GM18498 (cell line): ENCODE data around the gene ALG13.
"Not testable (repeated sequence)": the region's sequence is repeated elsewhere in the genome, so short reads cannot be mapped to it uniquely, and the experiment has no call there.

Source experiments
- ATAC-seq: cut with Tn5 transposase; IDR thresholded peaks from one replicate; pipeline ENCODE4 v1.9.1; 2021; ENCODE audit warnings: mild to moderate bottlenecking, moderate library complexity; ENCODE audit not compliant: unreplicated experiment

Gene ALG13

DNA sequence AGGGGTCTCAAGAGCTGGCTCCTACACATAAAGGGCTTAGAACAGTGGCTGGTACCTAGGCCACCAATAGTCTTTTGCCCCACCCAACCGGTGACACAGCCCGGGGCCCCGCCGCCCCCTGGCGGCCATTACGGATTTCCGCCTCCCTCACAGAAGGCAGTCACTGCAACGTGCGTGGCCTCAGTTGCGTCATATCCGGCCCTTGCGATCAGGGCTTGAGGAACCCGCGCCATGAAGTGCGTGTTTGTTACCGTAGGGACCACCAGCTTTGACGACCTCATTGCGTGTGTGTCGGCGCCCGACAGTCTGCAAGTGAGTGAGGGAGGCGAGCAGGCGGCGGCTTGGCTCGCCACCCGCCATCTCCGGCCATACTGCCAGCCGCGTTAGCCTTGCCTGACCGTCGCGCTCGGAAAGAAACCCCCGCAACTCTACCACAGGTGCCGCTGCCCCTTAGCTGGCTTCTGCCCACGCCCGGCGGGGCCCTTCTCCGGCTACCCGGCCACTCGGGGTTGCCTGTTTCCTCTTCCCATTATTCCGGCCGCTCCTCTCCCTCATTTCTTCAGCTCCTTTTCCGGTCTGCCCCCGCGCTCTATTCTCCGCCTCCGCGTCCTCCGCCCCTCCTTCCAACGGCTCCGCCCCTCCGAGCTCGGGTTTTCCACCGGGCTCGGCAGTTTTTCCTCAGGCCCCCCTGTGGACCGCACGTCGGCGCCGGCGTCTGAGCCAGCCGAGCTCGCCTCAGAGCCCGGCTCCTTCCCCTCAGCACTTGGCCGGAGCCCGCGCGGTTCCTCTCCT, at the start of gene ALG13:
ALG13 (plus strand) TSS at position 183 of the 792 bp plus-strand sequence; CDS start at position 232, 49 bp downstream.
- ATAC-seq: peak; percentile 98

DNA sequence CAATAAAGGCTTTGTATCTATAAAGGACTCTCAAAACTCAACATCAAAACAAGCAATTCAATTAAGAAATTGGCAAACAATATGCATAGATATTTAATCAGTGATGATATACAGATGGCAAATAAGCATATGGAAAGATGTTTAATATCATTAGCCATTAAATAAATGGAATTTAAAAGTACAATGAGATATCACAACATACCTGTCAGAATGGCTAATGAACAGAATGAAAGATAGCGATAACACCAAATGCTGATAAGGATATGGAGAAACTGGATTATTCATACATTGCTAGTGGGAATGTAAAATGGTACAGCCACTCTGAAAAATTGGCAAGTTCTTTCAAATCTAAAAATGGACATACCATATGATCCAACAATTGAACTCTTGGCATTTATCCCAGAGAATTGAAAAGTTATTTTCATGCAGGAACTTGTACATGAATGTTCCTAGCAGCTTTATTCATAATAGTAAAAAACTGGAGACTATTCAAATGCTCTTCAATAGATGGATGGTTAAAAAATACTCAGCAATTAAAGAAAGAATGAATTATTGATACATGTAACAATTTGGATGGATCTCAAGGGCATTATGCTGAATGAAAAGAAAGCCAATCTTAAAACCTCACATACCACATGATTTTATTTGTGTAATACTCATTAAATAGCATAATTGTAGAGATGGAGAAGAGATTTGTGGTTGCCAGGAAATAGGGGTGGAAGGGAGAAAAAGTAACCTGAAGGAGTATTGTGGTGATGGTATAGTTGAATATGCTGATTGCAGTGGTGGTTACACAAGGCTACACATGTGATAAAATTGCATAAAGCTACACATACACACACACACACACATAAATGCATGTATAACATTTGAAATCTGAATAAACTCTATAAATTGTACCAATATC, 45.9 kb upstream of the ALG13 start:
- ATAC-seq: no peak

DNA sequence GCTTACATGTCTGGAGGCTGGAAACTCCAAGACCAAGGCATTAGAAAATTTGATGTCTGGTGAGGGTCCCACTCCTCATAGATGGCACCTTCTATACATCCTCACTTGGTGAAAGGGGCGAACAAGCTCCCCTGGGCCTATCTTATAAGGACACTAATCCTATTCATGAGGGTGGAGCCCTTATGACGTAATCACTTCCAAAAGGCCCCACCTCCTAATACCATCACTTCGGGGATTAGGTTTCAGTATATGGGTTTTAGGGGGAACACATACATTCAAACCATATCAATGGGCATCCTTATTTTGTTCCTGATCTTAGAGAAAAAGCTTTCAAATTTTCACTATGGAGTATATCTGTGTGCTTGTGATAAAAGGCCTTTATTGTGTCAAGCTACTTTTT, 39.0 kb upstream of the ALG13 start:
- ATAC-seq: no peak

DNA sequence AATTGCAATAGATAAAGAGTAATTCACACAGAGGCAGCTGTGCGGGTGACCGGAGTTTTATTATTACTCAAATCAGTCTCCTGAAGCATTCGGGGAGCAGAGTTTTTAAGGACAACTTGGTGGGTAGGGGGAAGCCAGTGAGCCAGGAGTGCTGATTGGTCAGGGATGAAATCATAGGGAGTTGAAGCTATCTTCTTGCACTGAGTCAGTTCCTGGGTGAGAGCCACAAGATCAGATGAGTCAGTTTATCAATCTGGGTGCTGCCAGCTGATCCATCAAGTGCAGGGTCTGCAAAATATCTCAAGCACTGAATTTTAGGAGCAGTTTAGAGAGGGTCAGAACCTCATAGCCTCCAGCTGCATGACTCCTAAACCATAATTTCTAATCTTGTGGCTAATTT, 35.8 kb upstream of the ALG13 start:
- ATAC-seq: not testable (repeated sequence)

DNA sequence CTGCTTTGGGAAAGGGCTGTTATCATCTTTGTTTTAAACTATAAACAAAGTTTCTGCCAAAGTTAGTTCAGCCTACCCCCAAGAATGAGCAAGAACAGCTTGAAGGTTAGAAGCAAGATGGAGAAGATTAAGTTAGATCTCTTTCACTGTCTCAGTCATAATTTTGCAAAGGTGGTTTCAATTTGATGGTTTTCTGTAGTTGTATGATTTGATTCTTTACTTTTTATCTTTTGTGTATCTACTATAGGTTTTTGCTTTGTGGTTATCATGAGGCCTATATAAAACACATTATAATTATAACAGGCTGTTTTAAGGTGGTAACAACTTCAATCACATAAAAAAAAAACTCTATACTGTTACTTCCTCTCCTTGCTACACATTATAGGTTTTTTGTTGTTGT, 35.4 kb upstream of the ALG13 start:
- no peak for ATAC-seq

DNA sequence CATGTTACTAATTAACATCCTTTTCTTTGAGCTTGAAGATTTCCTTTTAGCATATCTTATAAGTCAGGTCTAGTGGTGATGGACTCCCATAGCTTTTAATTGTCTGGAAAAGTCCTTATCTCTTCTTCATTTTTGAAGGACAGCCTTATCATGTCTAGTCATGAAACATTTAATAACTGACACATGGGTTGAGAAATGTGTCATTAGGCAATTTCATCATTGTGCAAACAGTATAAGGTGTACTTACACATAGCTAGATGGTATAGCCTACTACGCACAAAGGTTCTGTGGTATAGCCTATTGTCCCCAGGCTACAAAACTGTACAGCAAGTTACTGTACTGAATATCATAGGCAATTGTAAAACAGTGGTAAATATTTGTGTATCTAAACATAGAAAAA, 34.5 kb upstream of the ALG13 start:
- ATAC-seq: no peak

DNA sequence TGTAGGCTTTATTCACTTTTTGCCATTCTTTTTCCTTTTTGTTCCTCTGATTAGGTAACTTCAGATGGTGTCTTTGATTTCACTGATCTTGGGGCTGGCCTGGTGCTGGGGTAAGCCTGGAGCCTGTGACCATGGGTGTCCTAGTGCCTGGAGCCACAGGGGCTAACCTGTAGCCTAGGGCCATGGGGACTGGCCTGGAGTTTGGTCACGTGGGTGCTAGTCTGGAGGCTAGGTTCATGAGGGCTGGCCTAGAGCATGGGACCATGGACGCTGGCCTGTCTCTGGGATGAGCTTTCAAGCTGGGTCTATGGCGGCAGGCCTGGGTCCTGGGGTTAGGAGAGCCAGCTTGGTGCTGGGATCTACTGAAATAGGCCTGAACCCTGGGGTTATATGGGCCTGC, 32.2 kb upstream of the ALG13 start:
- no peak for ATAC-seq

DNA sequence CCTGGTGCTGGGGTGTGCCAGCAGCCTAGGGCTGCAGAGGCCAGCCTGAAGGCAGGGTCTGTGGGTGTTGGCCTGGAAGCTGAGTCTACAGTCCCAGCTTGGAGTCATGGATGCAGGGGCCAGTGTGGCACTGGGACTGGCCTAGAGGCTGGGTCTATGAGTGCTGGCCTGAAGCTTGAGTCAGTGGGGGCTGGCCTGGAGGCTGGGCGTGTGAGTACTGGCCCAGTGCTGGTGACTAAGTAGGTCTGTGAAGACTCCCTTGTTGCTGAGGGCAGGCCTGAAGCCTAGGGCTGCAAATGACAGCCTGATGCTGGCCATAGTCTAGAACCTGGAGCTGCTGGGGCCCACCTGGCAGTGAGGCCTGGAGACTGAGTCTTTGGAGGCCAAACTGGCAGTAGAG, 31.3 kb upstream of the ALG13 start:
- ATAC-seq: no peak

DNA sequence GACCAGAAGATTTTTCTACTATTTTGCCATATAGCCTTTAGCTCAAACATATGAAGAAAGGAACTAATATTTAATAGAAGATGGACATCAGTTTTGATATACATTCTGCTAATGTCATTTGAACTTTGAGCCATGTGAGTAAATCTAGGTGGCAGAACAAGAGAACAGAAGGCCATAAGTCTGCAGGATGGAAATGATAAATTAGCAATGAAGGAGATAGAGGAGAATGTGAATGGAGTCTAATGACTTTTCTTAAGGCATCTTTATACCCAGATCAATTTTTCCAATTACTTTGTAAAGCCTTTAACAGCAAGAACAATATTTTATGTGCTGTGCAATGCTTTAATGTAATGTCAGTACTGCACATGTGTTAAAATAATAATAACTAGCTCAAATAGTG, 30.1 kb upstream of the ALG13 start:
- ATAC-seq: no peak

DNA sequence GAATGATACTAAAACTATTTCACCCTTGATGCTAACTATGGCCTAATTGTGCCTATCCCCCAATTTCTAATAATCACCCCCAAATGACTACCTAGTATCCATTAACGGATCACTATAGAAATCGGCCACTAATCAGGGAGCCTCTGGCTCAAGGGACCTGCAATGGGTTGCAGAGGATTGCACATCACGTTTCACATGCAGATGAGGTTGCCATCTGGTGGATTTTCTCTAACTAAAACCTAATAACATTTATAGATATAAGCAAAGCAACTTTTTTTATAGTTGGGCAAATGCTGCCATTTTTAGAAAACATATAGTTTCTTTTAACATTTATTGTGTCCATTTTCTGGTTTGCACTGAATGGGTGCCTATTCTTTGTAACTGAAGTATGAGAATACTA, 28.3 kb upstream of the ALG13 start:
- ATAC-seq: no peak

DNA sequence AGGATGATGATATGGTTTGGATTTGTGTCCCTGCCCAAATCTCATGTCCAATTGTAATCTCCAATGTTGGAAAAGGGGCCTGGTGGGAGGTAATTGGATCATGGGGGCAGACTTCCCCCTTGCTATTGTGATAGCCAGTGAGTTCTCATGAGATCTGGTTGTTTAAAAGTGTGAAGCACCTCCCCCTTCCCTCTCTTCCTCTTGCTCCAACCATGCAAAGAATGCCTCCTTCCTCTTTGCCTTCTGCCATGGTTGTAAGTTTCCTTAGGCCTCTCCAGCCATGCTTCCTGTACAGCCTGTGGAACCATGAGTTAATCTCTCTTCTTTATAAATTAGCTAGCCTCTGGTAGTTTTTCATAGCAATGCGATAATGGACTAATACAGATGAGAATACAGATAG, 19.7 kb upstream of the ALG13 start:
- ATAC-seq: no peak

DNA sequence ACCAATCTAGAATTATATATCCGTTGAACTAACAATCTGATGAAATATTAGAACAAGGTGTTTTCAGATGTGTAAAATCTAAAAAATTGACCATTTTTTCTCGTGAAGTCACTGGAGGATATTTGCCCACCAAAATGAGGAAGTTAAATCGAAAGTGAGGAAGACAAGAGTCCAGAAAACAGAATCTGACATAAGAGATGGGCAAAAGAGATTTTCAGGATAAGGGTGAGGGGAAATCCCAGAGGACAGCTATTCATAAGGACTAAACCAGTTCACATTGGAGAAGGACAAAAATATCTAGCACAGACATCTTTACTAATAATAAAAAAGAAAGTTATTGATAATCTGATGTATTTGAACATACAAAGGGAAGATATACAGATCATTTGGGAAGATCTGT, 18.7 kb upstream of the ALG13 start:
- no peak for ATAC-seq

DNA sequence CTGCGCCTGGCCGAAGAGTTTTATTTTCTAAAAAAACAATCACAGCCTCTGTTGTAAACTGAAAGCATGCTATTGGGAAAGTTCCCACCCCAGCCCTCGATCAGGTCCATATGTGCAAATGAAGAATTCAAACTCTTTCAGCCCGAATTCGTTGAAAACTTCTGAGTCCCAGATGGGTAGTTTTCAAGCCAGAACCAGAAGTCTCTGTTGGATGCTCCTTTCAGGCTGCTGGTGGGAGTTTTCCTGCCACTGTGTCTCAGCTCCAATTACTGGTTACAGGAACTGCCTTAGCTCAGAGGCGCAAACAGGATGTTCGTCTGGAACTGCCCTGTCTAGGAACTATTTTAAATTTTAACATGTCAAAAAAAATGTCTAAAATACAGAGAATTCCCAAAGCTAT, 9.3 kb upstream of the ALG13 start:
- no peak for ATAC-seq

DNA sequence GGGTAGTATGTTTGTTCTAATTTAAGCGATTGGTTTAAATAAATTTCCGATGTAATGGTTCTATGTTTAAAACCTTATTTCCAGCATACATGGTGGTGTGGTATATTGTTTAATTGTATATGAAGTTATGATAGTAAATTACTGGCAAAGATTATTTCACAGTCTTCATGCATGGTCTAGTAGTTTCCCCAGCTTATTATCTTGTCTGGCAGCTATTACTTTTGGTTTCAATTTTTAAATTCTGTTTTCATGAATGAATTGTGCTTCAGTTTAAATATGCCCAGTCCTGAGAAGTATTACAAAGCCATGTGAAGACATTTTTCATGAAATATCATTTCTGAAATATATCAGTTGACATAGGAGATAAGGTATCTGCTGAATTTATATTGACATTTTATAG, 6.3 kb downstream of the ALG13 start:
- ATAC-seq: peak; percentile 68

DNA sequence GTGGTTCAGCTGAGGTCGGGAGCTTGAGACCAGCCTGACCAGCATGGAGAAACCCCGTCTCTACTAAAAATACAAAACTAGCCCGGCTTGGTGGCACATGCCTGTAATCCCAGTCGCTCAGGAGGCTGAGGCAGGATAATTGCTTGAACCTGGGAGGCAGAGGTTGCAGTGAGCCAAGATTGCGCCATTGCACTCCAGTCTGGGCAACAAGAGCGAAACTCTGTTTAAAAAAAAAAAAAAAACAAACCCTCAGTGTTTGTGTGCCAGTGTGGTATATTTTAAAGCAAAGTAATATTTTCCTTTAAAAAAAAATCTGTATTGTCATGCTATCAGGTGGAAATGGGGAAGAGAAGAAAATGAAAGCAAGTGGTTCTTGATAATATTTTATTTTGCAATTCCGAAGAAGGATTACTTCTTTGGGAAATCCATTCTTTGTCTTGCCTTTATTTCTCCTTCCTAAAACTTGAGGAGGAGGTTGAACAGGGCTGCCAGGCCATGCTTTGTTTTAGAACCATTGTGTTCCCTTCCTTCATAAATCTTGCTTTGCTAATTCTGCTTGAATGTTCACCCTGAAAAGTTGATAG, 14.4 kb downstream of the ALG13 start:
- no peak for ATAC-seq

DNA sequence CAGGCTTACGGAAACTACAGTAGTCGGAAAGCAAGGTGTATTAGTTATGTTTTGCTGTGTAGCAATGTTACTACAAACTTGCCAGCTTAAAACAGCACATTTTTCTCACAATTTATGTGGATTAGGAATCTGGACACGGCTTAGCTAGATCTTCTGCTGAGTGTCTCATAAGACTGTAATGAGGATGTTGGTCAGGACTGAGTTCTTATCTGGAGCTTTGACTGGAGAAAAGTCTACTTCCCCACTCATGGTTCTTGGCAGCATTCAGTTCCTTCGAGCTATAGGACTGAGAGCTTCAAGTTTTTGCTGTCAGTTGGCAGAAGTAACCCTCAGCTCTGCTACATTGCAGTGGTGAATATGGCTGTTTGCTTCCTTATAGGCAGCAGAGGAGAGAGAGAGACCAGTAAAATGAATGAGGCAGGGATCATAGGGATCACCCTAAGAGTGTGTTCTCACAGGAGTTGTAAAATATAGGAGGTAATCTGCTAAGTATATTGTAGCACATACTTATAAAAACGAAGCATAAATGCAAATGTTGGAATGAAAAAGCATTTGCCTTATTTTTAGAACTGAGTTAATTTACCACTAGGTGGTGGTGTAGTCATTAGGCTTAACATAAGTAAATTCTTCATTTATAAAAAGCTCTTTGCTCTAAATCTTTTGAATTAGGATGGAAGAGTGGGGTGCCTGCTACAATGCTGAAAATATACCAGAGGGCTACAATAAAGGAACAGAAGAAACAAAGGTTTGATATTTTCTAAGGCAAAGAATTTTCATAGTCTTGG, 38.6 kb downstream of the ALG13 start:
- no peak for ATAC-seq

DNA sequence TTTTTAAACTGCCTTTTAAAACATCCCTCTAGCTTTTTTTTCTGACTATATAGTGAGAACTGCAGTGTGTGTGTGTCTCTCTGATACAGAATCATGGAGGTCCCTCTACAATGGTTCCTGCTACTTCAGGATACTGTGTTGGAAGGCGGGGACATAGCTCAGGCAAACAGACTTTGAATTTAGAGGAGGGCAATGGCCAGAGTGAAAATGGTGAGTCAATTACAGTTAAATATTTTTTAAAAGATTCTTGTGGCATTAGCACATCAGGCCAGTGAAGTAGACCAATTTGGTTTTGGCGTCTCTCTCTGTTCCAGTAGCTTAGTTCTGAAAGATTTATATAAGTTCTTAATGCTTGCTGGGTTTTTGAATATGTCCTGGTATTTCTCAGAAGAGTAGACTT, 47.1 kb downstream of the ALG13 start:
- no peak for ATAC-seq

DNA sequence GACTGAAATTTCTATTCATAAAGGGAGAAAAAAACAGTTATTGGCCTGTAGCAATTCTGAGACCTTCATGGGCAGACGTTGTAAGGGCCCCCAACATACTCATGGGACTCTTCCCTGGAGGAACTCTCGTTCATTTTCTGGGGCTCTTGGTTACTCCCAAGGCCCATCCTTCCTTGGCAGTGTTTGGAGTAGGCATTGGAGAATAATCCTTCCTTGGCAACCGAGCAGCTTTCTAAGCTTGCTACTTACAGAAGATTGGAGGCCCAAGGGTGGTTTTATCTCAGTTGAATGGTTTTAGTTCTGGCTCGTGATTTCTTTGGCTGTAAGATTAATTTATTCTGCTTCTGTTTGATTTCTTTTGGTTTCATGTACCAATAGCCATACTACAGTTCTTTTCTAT, 50.4 kb downstream of the ALG13 start:
- ATAC-seq: no peak

DNA sequence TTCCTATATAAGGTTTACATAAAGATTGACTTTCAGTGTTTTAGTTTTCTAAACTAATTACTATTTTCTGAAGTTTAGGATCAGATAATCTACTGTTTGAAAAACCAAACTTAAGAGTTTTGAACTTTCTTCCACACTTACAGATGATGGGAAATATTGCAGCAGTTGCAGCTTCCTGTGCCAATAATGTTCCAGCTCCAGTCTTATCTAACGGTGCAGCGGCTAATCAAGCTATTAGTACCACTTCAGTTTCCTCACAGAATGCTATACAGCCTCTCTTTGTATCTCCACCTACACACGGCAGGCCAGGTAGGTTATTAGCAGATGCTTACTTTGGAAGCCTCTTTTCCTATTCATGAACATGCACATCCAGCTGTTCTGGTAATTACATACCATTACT, 55.6 kb downstream of the ALG13 start:
- no peak for ATAC-seq

DNA sequence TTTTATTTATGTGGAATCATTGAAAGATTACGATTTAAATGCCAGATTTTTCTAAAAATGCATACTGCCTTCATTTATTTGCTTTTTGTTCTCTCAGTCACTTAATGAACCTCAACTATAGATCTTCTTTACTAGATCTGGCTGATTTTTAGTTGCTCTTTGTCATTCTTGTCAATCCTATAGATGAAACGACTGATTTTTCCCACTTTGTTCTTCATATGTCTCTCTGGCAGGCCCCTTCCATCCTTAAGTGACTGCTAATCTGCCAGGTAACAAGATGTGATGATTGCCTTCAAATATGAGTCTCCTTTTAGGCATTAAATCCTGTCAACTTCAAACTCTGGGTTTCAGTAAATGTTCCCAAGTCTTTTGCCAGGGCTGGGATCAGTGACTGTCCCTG, 61.0 kb downstream of the ALG13 start:
- no peak for ATAC-seq

DNA sequence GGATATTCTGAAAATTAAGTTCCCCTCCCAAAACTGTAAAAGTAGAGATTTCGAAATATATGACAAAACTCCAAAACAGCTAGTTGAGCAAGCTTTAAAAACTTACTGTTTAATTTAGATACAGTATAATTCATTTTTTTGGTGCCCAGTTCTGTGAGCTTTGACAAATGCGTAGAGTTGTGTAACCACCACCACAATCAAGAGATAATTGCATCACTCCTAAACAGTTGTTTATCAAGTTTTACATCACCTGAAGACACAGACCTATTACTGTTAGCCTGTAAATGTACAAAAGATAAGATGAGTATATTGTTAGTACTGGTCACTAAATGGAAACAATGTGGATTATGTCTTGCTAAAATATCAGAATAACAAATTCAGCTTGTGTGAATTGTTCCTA, 62.3 kb downstream of the ALG13 start:
- ATAC-seq: no peak
